ENCODE measurements around the gene C7orf57.

C7orf57 gene

GRCh38 chr7:48045195-48045765 lies 9.9 kb downstream of the C7orf57 start:
- Histone ChIP-seq H3K4me3 (ENCODE audit: low read length) (no peak overlapping the region), H3K9ac (ENCODE audit: low read length) (no peak overlapping the region), H3K27ac (ENCODE audit: low read depth, low read length) (no peak overlapping the region), H3K4me1 (ENCODE audit: control insufficient read depth, low read depth, low read length) (peaks cover 6% of the 10 kb centered on the region), H3K27me3 (ENCODE audit: insufficient read depth, low read length, poor library complexity) (no peaks in the 10 kb centered on the region), H3K56ac (ENCODE audit: low read length) (no peak overlapping the region), H3K4ac (ENCODE audit: low read depth, low read length) (no peak overlapping the region), H2BK5ac (ENCODE audit: low read length) (no peak overlapping the region), H3K18ac (ENCODE audit: low read length) (no peak overlapping the region), H3K36me3 (ENCODE audit: control insufficient read depth, insufficient read depth, low read length) (no peaks in the 10 kb centered on the region), H4K5ac (ENCODE audit: low read length) (no peak overlapping the region), H2AK5ac (ENCODE audit: low read length) (no peak overlapping the region), H3K79me2 (ENCODE audit: control insufficient read depth, insufficient read depth, low read length) (no peaks in the 10 kb centered on the region), H3K79me1 (ENCODE audit: low read length) (no peaks in the 10 kb centered on the region), H2BK120ac (ENCODE audit: low read depth, low read length) (no peak overlapping the region), H3K4me2 (ENCODE audit: low read length) (no peak overlapping the region), H2BK15ac (replicated peaks; ENCODE audit: low read depth) (no peak overlapping the region), H3K23ac (ENCODE audit: low read length) (no peak overlapping the region), H4K8ac (ENCODE audit: low read depth, low read length) (no peak overlapping the region)
- WGBS (ENCODE audit: extremely low coverage, insufficient coverage, low lambda C conversion rate), result no CpG with 5 or more reads among the region's 9 CpGs
- no peak for DNase-seq

GRCh38 chr7:48046458-48046857 lies 11.1 kb downstream of the C7orf57 start:
- Histone ChIP-seq H3K27me3 (ENCODE audit: insufficient read depth, low read length, poor library complexity) (no peaks in the 10 kb centered on the region), H3K79me2 (ENCODE audit: control insufficient read depth, insufficient read depth, low read length) (no peaks in the 10 kb centered on the region), H3K4me3 (ENCODE audit: low read length) (no peak overlapping the region), H3K4me2 (ENCODE audit: low read length) (no peak overlapping the region), H3K36me3 (ENCODE audit: control insufficient read depth, insufficient read depth, low read length) (no peaks in the 10 kb centered on the region), H2BK15ac (replicated peaks; ENCODE audit: low read depth) (peak overlapping the region; percentile 20), H4K8ac (ENCODE audit: low read depth, low read length) (no peak overlapping the region), H2AK5ac (ENCODE audit: low read length) (no peak overlapping the region), H4K5ac (ENCODE audit: low read length) (no peak overlapping the region), H3K4me1 (ENCODE audit: control insufficient read depth, low read depth, low read length) (peaks cover 6% of the 10 kb centered on the region), H3K18ac (ENCODE audit: low read length) (no peak overlapping the region), H2BK5ac (ENCODE audit: low read length) (no peak overlapping the region), H3K4ac (ENCODE audit: low read depth, low read length) (no peak overlapping the region), H3K27ac (ENCODE audit: low read depth, low read length) (no peak overlapping the region), H2BK120ac (ENCODE audit: low read depth, low read length) (no peak overlapping the region), H3K79me1 (ENCODE audit: low read length) (no peaks in the 10 kb centered on the region), H3K23ac (ENCODE audit: low read length) (no peak overlapping the region), H3K56ac (ENCODE audit: low read length) (peak overlapping the region; percentile 42), H3K9ac (ENCODE audit: low read length) (no peak overlapping the region)
- peak; percentile 44 for DNase-seq
- WGBS (ENCODE audit: extremely low coverage, insufficient coverage, low lambda C conversion rate), result no CpG with 5 or more reads among the region's 14 CpGs

- no peaks in the 10 kb centered on the region for H3K4me1 ChIP-seq (ENCODE audit: control insufficient read depth, low read depth, low read length)
- H3K27ac ChIP-seq (ENCODE audit: low read depth, low read length), result no peak overlapping the region
- no peak overlapping the region for H4K8ac ChIP-seq (ENCODE audit: low read depth, low read length)
- no peak overlapping the region for H2AK5ac ChIP-seq (ENCODE audit: low read length)
- no peak overlapping the region for H3K4me2 ChIP-seq (ENCODE audit: low read length)
- DNase-seq, result no peak
- H3K56ac ChIP-seq (ENCODE audit: low read length), result no peak overlapping the region
- no peaks in the 10 kb centered on the region for H3K79me2 ChIP-seq (ENCODE audit: control insufficient read depth, insufficient read depth, low read length)
- no peaks in the 10 kb centered on the region for H3K79me1 ChIP-seq (ENCODE audit: low read length)
- no peak overlapping the region for H2BK120ac ChIP-seq (ENCODE audit: low read depth, low read length)
- no CpG with 5 or more reads among the region's 8 CpGs for WGBS (ENCODE audit: extremely low coverage, insufficient coverage, low lambda C conversion rate)
- no peaks in the 10 kb centered on the region for H3K27me3 ChIP-seq (ENCODE audit: insufficient read depth, low read length, poor library complexity)
- H3K23ac ChIP-seq (ENCODE audit: low read length), result no peak overlapping the region
- H3K36me3 ChIP-seq (ENCODE audit: control insufficient read depth, insufficient read depth, low read length), result no peaks in the 10 kb centered on the region
- no peak overlapping the region for H3K9ac ChIP-seq (ENCODE audit: low read length)
- H2BK5ac ChIP-seq (ENCODE audit: low read length), result no peak overlapping the region
- H4K5ac ChIP-seq (ENCODE audit: low read length), result no peak overlapping the region
- no peak overlapping the region for H3K4me3 ChIP-seq (ENCODE audit: low read length)
- H3K4ac ChIP-seq (ENCODE audit: low read depth, low read length), result no peak overlapping the region
- H2BK15ac ChIP-seq (replicated peaks; ENCODE audit: low read depth), result no peak overlapping the region
- H3K18ac ChIP-seq (ENCODE audit: low read length), result no peak overlapping the region
These were observed 12.8 kb downstream of the C7orf57 start for GRCh38 chr7:48048113-48048512.

GRCh38 chr7:48049850-48050249 lies 14.5 kb downstream of the C7orf57 start:
- Histone ChIP-seq H3K27me3 (ENCODE audit: insufficient read depth, low read length, poor library complexity) (no peaks in the 10 kb centered on the region), H2BK5ac (ENCODE audit: low read length) (peak overlapping the region; percentile 25), H3K79me1 (ENCODE audit: low read length) (no peaks in the 10 kb centered on the region), H4K8ac (ENCODE audit: low read depth, low read length) (no peak overlapping the region), H3K36me3 (ENCODE audit: control insufficient read depth, insufficient read depth, low read length) (no peaks in the 10 kb centered on the region), H3K4me2 (ENCODE audit: low read length) (no peak overlapping the region), H2BK120ac (ENCODE audit: low read depth, low read length) (no peak overlapping the region), H3K18ac (ENCODE audit: low read length) (no peak overlapping the region), H3K27ac (ENCODE audit: low read depth, low read length) (no peak overlapping the region), H3K56ac (ENCODE audit: low read length) (peak overlapping the region; percentile 19), H2AK5ac (ENCODE audit: low read length) (no peak overlapping the region), H4K5ac (ENCODE audit: low read length) (no peak overlapping the region), H3K9ac (ENCODE audit: low read length) (no peak overlapping the region), H3K23ac (ENCODE audit: low read length) (no peak overlapping the region), H3K79me2 (ENCODE audit: control insufficient read depth, insufficient read depth, low read length) (no peaks in the 10 kb centered on the region), H3K4me3 (ENCODE audit: low read length) (no peak overlapping the region), H2BK15ac (replicated peaks; ENCODE audit: low read depth) (no peak overlapping the region), H3K4ac (ENCODE audit: low read depth, low read length) (no peak overlapping the region), H3K4me1 (ENCODE audit: control insufficient read depth, low read depth, low read length) (no peaks in the 10 kb centered on the region)
- no peak for DNase-seq
- WGBS (ENCODE audit: extremely low coverage, insufficient coverage, low lambda C conversion rate), result no CpG with 5 or more reads among the region's 8 CpGs

GRCh38 chr7:48052748-48053147 lies 17.4 kb downstream of the C7orf57 start:
- Histone ChIP-seq H3K4me3 (ENCODE audit: low read length) (no peak overlapping the region), H3K27ac (ENCODE audit: low read depth, low read length) (no peak overlapping the region), H3K4me2 (ENCODE audit: low read length) (no peak overlapping the region), H3K36me3 (ENCODE audit: control insufficient read depth, insufficient read depth, low read length) (no peaks in the 10 kb centered on the region), H3K18ac (ENCODE audit: low read length) (no peak overlapping the region), H3K9ac (ENCODE audit: low read length) (no peak overlapping the region), H2BK120ac (ENCODE audit: low read depth, low read length) (no peak overlapping the region), H2BK15ac (replicated peaks; ENCODE audit: low read depth) (no peak overlapping the region), H2BK5ac (ENCODE audit: low read length) (no peak overlapping the region), H3K23ac (ENCODE audit: low read length) (no peak overlapping the region), H3K4ac (ENCODE audit: low read depth, low read length) (no peak overlapping the region), H2AK5ac (ENCODE audit: low read length) (no peak overlapping the region), H3K27me3 (ENCODE audit: insufficient read depth, low read length, poor library complexity) (no peaks in the 10 kb centered on the region), H4K5ac (ENCODE audit: low read length) (no peak overlapping the region), H3K79me2 (ENCODE audit: control insufficient read depth, insufficient read depth, low read length) (no peaks in the 10 kb centered on the region), H3K56ac (ENCODE audit: low read length) (no peak overlapping the region), H3K79me1 (ENCODE audit: low read length) (no peaks in the 10 kb centered on the region), H3K4me1 (ENCODE audit: control insufficient read depth, low read depth, low read length) (no peaks in the 10 kb centered on the region), H4K8ac (ENCODE audit: low read depth, low read length) (no peak overlapping the region)
- peak; percentile 56 for DNase-seq
- no CpG with 5 or more reads among the region's 8 CpGs for WGBS (ENCODE audit: extremely low coverage, insufficient coverage, low lambda C conversion rate)

- H3K27me3 ChIP-seq (ENCODE audit: insufficient read depth, low read length, poor library complexity), result no peaks in the 10 kb centered on the region
- no peak overlapping the region for H3K23ac ChIP-seq (ENCODE audit: low read length)
- H4K8ac ChIP-seq (ENCODE audit: low read depth, low read length), result no peak overlapping the region
- H2BK15ac ChIP-seq (replicated peaks; ENCODE audit: low read depth), result no peak overlapping the region
- no peaks in the 10 kb centered on the region for H3K36me3 ChIP-seq (ENCODE audit: control insufficient read depth, insufficient read depth, low read length)
- no peak overlapping the region for H2AK5ac ChIP-seq (ENCODE audit: low read length)
- H3K9ac ChIP-seq (ENCODE audit: low read length), result no peak overlapping the region
- no peak overlapping the region for H3K56ac ChIP-seq (ENCODE audit: low read length)
- H3K4me3 ChIP-seq (ENCODE audit: low read length), result no peak overlapping the region
- H3K79me1 ChIP-seq (ENCODE audit: low read length), result no peaks in the 10 kb centered on the region
- H3K18ac ChIP-seq (ENCODE audit: low read length), result no peak overlapping the region
- no peak overlapping the region for H3K27ac ChIP-seq (ENCODE audit: low read depth, low read length)
- H3K4ac ChIP-seq (ENCODE audit: low read depth, low read length), result no peak overlapping the region
- no peak for DNase-seq
- no peak overlapping the region for H3K4me2 ChIP-seq (ENCODE audit: low read length)
- no peaks in the 10 kb centered on the region for H3K79me2 ChIP-seq (ENCODE audit: control insufficient read depth, insufficient read depth, low read length)
- no peak overlapping the region for H2BK5ac ChIP-seq (ENCODE audit: low read length)
- no peak overlapping the region for H2BK120ac ChIP-seq (ENCODE audit: low read depth, low read length)
- no CpG with 5 or more reads among the region's 2 CpGs for WGBS (ENCODE audit: extremely low coverage, insufficient coverage, low lambda C conversion rate)
- H3K4me1 ChIP-seq (ENCODE audit: control insufficient read depth, low read depth, low read length), result no peaks in the 10 kb centered on the region
- H4K5ac ChIP-seq (ENCODE audit: low read length), result no peak overlapping the region
These were observed 18.4 kb downstream of the C7orf57 start for GRCh38 chr7:48053736-48054135.

All from mesendoderm (in vitro differentiated cells).